Tibial nerve (tissue), 4 donors: ENCODE data around the gene FRK.

ENCODE experiments used
- CTCF ChIP-seq, 5 experiments: fragments of 200-600 bp in 3 of 5; fragments of 450-650 bp in 2 of 5; sonication (generic) in 3 of 5; IDR thresholded peaks; one replicate each; pipeline ENCODE4 v1.5.1; 2016 to 2019; ENCODE audit warnings: antibody characterized with exemption in 5 of 5, mild to moderate bottlenecking in 3 of 5, moderate library complexity in 2 of 5
- EP300 ChIP-seq, 2 donors: sonication (generic); formaldehyde crosslinking; IDR thresholded peaks; one replicate each; pipeline ENCODE4 v1.6.1; 2017; ENCODE audit warnings: antibody characterized with exemption in 2 of 2, mild to moderate bottlenecking in 1 of 2

- TF ChIP-seq CTCF (IDR thresholded peaks at IDR 0.05) = no peak
- TF ChIP-seq EP300 (IDR thresholded peaks at IDR 0.05) = no peak
Measured at GRCh38 chr6:116002756-116003155, 57.9 kb downstream of the FRK start.
